DOHH2 (cell line): ENCODE measurements around the gene FAM180A.

Source experiments
- EZH2phosphoT487 ChIP-seq: fragments of 200-600 bp; sonication (generic); IDR thresholded peaks from 2 replicates; pipeline ENCODE4 v1.6.1; 2017; ENCODE audit warnings: borderline replicate concordance, mild to moderate bottlenecking, antibody characterized with exemption, low read length, moderate library complexity, mixed read lengths
- TF ChIP-seq, protein P1 (sequence below): fragments of 200-600 bp; sonication (generic); IDR thresholded peaks from one replicate; pipeline ENCODE4 v1.5.1; 2014; ENCODE audit warnings: antibody characterized with exemption, mild to moderate bottlenecking, low read depth, low read length; ENCODE audit not compliant: poor library complexity, severe bottlenecking

DNA sequence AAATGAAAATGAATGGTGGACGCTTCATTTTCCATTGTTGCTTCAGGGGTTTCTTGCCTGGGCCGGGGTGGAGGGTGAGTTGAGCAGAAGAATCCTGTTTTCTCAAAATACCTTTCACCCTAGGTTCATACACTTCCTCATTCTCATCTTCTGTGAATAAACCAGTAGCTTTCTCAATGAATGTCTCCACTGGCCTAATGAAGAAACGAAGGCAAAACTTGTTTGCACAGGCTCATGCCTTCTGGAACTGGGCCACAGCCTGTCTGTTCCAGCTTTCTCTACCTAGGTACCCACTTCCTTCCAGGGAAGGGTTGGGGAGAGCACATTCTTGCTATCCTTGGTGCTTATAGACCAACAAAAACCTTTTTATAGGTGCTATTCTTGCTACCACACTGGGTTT lies 65.0 kb downstream of the FAM180A start:
- TF ChIP-seq, protein P1, sequence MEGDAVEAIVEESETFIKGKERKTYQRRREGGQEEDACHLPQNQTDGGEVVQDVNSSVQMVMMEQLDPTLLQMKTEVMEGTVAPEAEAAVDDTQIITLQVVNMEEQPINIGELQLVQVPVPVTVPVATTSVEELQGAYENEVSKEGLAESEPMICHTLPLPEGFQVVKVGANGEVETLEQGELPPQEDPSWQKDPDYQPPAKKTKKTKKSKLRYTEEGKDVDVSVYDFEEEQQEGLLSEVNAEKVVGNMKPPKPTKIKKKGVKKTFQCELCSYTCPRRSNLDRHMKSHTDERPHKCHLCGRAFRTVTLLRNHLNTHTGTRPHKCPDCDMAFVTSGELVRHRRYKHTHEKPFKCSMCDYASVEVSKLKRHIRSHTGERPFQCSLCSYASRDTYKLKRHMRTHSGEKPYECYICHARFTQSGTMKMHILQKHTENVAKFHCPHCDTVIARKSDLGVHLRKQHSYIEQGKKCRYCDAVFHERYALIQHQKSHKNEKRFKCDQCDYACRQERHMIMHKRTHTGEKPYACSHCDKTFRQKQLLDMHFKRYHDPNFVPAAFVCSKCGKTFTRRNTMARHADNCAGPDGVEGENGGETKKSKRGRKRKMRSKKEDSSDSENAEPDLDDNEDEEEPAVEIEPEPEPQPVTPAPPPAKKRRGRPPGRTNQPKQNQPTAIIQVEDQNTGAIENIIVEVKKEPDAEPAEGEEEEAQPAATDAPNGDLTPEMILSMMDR = no peak
- no peak for TF ChIP-seq EZH2phosphoT487
